Common myeloid progenitor, CD34-positive (primary cell): Measurements from ENCODE around the gene COL4A2.

Experiments
- CTCF ChIA-PET: fragments of 350-600 bp; sonication (Branson Sonifier 250); formaldehyde crosslinking; loops from one replicate; lab custom pipeline; 2021; ENCODE audit warnings: antibody characterized with exemption; lab: Charles Lee
- POLR2A ChIA-PET: fragments of 350-600 bp; sonication (Branson Sonifier 250); formaldehyde crosslinking; loops from one replicate; lab custom pipeline; 2021; ENCODE audit warnings: antibody characterized with exemption; lab: Charles Lee
- DNase-seq, 3 donors: peaks; one replicate each; pipeline versions ENCODE4 v3.0.0 to v3.0.0-alpha.2; 2013
- H3K27ac ChIP-seq, 2 experiments: 1 replicate in 1 of 2; 2 replicates in 1 of 2; pipeline ENCODE4 v1.7.0; 2013; ENCODE audit warnings: inconsistent platforms in 2 of 2, low read length in 2 of 2, mild to moderate bottlenecking in 2 of 2, low read depth in 1 of 2, moderate library complexity in 1 of 2; ENCODE audit not compliant: severe bottlenecking in 2 of 2, insufficient read depth in 1 of 2, poor library complexity in 1 of 2
- H3K27me3 ChIP-seq, 5 experiments: replicated peaks in 2 of 5; 1 replicate in 3 of 5; 2 replicates in 2 of 5; pipeline versions ENCODE4 v1.6.1 to v1.7.0; 2013; ENCODE audit warnings: low read length in 4 of 5, mild to moderate bottlenecking in 2 of 5, moderate library complexity in 2 of 5, inconsistent platforms in 1 of 5; ENCODE audit not compliant: insufficient read depth in 5 of 5, control insufficient read depth in 4 of 5
- H3K36me3 ChIP-seq, 4 experiments: 1 replicate in 2 of 4; 2 replicates in 2 of 4; pipeline versions ENCODE4 v1.6.1 to v1.7.0; 2013; ENCODE audit warnings: low read length in 3 of 4, control low read depth in 1 of 4, mild to moderate bottlenecking in 1 of 4; ENCODE audit not compliant: control insufficient read depth in 4 of 4, insufficient read depth in 4 of 4
- H3K4me1 ChIP-seq, 4 experiments: 1 replicate in 3 of 4; 2 replicates in 1 of 4; pipeline versions ENCODE4 v1.6.1 to v1.7.1; 2013; ENCODE audit warnings: low read length in 3 of 4, mild to moderate bottlenecking in 3 of 4, control low read depth in 1 of 4, inconsistent platforms in 1 of 4, moderate library complexity in 1 of 4; ENCODE audit not compliant: control insufficient read depth in 4 of 4, insufficient read depth in 4 of 4; ENCODE audit errors: control extremely low read depth in 1 of 4
- H3K4me3 ChIP-seq, 7 experiments: 1 replicate in 4 of 7; 2 replicates in 3 of 7; pipeline versions ENCODE4 v1.5.1 to v1.7.0; 2013; ENCODE audit warnings: mild to moderate bottlenecking in 7 of 7, low read length in 6 of 7, moderate library complexity in 6 of 7, inconsistent platforms in 2 of 7, low read depth in 2 of 7, control low read depth in 1 of 7; ENCODE audit not compliant: insufficient read depth in 4 of 7, control insufficient read depth in 1 of 7; ENCODE audit errors: extremely low read depth in 1 of 7
- H3K9me3 ChIP-seq, 5 experiments: 1 replicate in 4 of 5; 2 replicates in 1 of 5; pipeline versions ENCODE4 v1.6.1 to v1.7.1; 2013; ENCODE audit warnings: low read length in 4 of 5, mild to moderate bottlenecking in 2 of 5, inconsistent platforms in 1 of 5, low read depth in 1 of 5, moderate library complexity in 1 of 5; ENCODE audit not compliant: control insufficient read depth in 4 of 5, insufficient read depth in 2 of 5; ENCODE audit errors: control extremely low read depth in 1 of 5
- WGBS: methylation state at CpG from one replicate; pipeline ENCODE4 v1.1.5; 2013; ENCODE audit not compliant: insufficient coverage; 5-methylcytosine and 5-hydroxymethylcytosine counted together

The COL4A2 gene

GRCh38 chr13:110539894-110540293 is 232.8 kb downstream of the COL4A2 start:
- DNase-seq = no peak
- Histone ChIP-seq H3K4me3 (no peak overlapping the region), H3K9me3 (peaks cover 0 to 8% (median 4%) of the 10 kb centered on the region in 5 experiments), H3K27ac (no peak overlapping the region), H3K27me3 (no peaks in the 10 kb centered on the region), H3K4me1 (peaks cover 5 to 24% (median 20%) of the 10 kb centered on the region in 4 experiments), H3K36me3 (no peaks in the 10 kb centered on the region)
- POLR2A ChIA-PET = interaction anchor here (0.6 kb wide), 2 partner anchors 11 to 12 kb away, joined by 3 to 4 read pairs; no protein-coding TSS in a partner anchor
- 100% methylated on average over 2 of the region's 5 CpGs for WGBS
- CTCF ChIA-PET = no interaction called here

- DNase-seq = no peak
- ChIA-PET POLR2A (interaction anchor here (0.6 kb wide), 1 partner anchor 13 kb away, joined by 4 read pairs; no protein-coding TSS in a partner anchor), CTCF (no interaction called here)
- no peaks in the 10 kb centered on the region for H3K36me3 ChIP-seq
- peaks cover 5 to 22% (median 19%) of the 10 kb centered on the region in 4 experiments for H3K4me1 ChIP-seq
- no peak overlapping the region for H3K27ac ChIP-seq
- WGBS = 89% methylated on average over 14 of the region's 15 CpGs
- H3K27me3 ChIP-seq = peaks cover 0 to 3% (median 0%) of the 10 kb centered on the region in 5 experiments
- H3K9me3 ChIP-seq = peaks cover 0 to 8% (median 4%) of the 10 kb centered on the region in 5 experiments
- no peak overlapping the region for H3K4me3 ChIP-seq
Observed at GRCh38 chr13:110540871-110541525, 233.9 kb downstream of the COL4A2 start.

- WGBS = 87% methylated on average over 3 of the region's 4 CpGs
- Histone ChIP-seq H3K4me1 (peaks cover 5 to 18% (median 15%) of the 10 kb centered on the region in 4 experiments), H3K9me3 (peaks cover 0 to 8% (median 4%) of the 10 kb centered on the region in 5 experiments), H3K36me3 (no peaks in the 10 kb centered on the region), H3K27ac (no peak overlapping the region), H3K27me3 (peaks cover 0 to 3% (median 0%) of the 10 kb centered on the region in 5 experiments), H3K4me3 (no peak overlapping the region)
- ChIA-PET POLR2A (no interaction called here), CTCF (no interaction called here)
- no peak for DNase-seq
Observed at GRCh38 chr13:110541526-110541920, 234.4 kb downstream of the COL4A2 start.

- H3K27me3 ChIP-seq = peaks cover 0 to 3% (median 0%) of the 10 kb centered on the region in 5 experiments
- no peaks in the 10 kb centered on the region for H3K36me3 ChIP-seq
- no peak for DNase-seq
- H3K4me3 ChIP-seq = no peak overlapping the region
- WGBS = 98% methylated on average over 6 of the region's 6 CpGs
- peaks cover 0 to 8% (median 4%) of the 10 kb centered on the region in 5 experiments for H3K9me3 ChIP-seq
- POLR2A ChIA-PET = no interaction called here
- CTCF ChIA-PET = interaction anchor here (0.7 kb wide), 1 partner anchor 1114 kb away, joined by 3 read pairs; no protein-coding TSS in a partner anchor
- peaks cover 3 to 13% (median 10%) of the 10 kb centered on the region in 4 experiments for H3K4me1 ChIP-seq
- no peak overlapping the region for H3K27ac ChIP-seq
Observed at GRCh38 chr13:110542169-110542796, 235.2 kb downstream of the COL4A2 start.

- peaks cover 0 to 3% (median 0%) of the 10 kb centered on the region in 5 experiments for H3K27me3 ChIP-seq
- WGBS = 100% methylated on average over 4 of the region's 4 CpGs
- DNase-seq = no peak
- no peaks in the 10 kb centered on the region for H3K4me1 ChIP-seq
- H3K9me3 ChIP-seq = peaks cover 0 to 8% (median 4%) of the 10 kb centered on the region in 5 experiments
- POLR2A ChIA-PET = interaction anchor here (0.7 kb wide), 1 partner anchor 298 kb away, joined by 3 read pairs; no protein-coding TSS in a partner anchor
- H3K27ac ChIP-seq = no peak overlapping the region
- CTCF ChIA-PET = interaction anchor here (0.6 to 1.3 kb wide), 3 partner anchors 16 to 378 kb away, joined by 3 read pairs; partner anchors contain the start of gene RAB20
- no peak overlapping the region for H3K4me3 ChIP-seq
- H3K36me3 ChIP-seq = no peaks in the 10 kb centered on the region
Observed at GRCh38 chr13:110546378-110546777, 239.3 kb downstream of the COL4A2 start.

- Histone ChIP-seq H3K9me3 (peaks cover 0 to 8% (median 4%) of the 10 kb centered on the region in 5 experiments), H3K4me1 (no peaks in the 10 kb centered on the region), H3K4me3 (no peak overlapping the region), H3K27ac (no peak overlapping the region), H3K27me3 (peaks cover 0 to 3% (median 0%) of the 10 kb centered on the region in 5 experiments), H3K36me3 (no peaks in the 10 kb centered on the region)
- ChIA-PET POLR2A (no interaction called here), CTCF (interaction anchor here (1.0 to 1.3 kb wide), 2 partner anchors 15 to 91 kb away, joined by 3 read pairs; partner anchors contain the start of gene RAB20)
- DNase-seq = no peak
- WGBS = 93% methylated on average over 11 of the region's 14 CpGs
Observed at GRCh38 chr13:110546926-110547325, 239.8 kb downstream of the COL4A2 start.
